Measurements from ENCODE around the gene LAMB2.

DNA sequence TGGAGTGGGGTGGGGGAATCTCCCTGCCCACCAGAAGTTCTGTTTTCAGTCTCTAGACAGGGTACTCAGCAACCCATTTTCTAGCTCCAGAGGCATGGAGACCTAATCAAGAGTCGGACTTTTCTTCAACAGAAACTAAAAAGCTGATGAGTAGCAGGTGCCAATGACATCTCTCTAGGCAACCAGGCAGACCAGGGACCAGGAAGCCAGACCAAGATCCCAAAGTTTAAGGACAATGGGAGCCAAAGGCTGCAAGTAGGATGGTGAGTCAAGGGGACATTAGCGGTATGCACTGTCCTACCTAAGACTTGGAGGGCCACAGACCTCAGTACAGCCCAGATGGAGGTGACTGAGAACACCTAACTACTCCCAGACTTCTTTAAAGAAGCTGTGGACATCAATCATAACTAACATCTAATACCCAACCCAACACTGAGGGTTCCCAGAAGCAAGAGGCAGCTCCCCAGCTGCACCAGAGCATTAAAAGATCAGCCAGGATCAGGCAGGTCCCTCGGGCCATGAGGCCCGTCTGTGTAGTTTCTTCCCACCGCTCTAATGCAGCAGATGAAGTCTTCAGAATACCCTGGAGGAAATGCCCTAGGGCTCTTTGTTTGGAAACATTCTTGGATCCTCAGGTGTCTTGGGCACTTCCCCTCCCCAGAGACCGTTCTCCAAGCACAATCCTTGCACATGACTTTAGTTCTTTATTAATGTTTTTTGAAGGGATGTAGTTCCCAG, 32.3 kb upstream of the LAMB2 start:
- TF ChIP-seq ELK1 (IDR thresholded peaks at IDR 0.05; ENCODE audit: low read depth, low read length) (no peak), POLR2AphosphoS5 (IDR thresholded peaks at IDR 0.05; ENCODE audit: low read length) (peak; percentile 51; the same call in 1 of the 2 replicates), USF2 (IDR thresholded peaks at IDR 0.05; ENCODE audit: borderline replicate concordance, low read depth, low read length) (no peak), EZH2 (IDR thresholded peaks at IDR 0.05; ENCODE audit: borderline replicate concordance, control insufficient read depth, low read depth, low read length) (no peak)
